BJ (cell line): ENCODE measurements around the gene GRIK3. TPM values are rescaled to one million over a fixed set of nuclear protein-coding genes. Genes with fewer than 3 reads are reported as not detected.
"Not testable (repeated sequence)": the region's sequence is repeated elsewhere in the genome, so short reads cannot be mapped to it uniquely, and the experiment has no call there.

ENCODE experiments used
- CTCF ChIA-PET: fragments of 350-600 bp; formaldehyde crosslinking; extraction: SDS; loops from one replicate; lab custom pipeline; 2021; ENCODE audit warnings: antibody characterized with exemption, inconsistent platforms; lab: Yijun Ruan, JAX
- POLR2A ChIA-PET: fragments of 300-600 bp; sonication (Branson Sonifier 250); formaldehyde crosslinking; extraction: SDS; loops from one replicate; lab custom pipeline; 2021; ENCODE audit warnings: antibody characterized with exemption; lab: Charles Lee
- DNase-seq: peaks from one replicate; pipeline ENCODE4 v3.0.0-alpha.2; 2011; ENCODE audit warnings: low read depth
- H3K27me3 ChIP-seq: 2 replicates; pipeline ENCODE4 v1.6.0; 2011; ENCODE audit warnings: low read length; ENCODE audit not compliant: control insufficient read depth, insufficient read depth
- H3K36me3 ChIP-seq: 2 replicates; pipeline ENCODE4 v1.5.1; 2011; ENCODE audit warnings: low read length; ENCODE audit not compliant: control insufficient read depth, insufficient read depth
- H3K4me3 ChIP-seq: 2 replicates; pipeline ENCODE4 v1.5.1; 2011; ENCODE audit warnings: low read depth, mild to moderate bottlenecking, control low read depth, low read length
- polyA plus RNA-seq: library from polyadenylated mRNA; depleted of rRNA; stranded (reverse); fragments of >200 nt; gene quantifications from 2 replicates; pipeline ENCODE4 v1.2.3, GENCODE V29; 2011
- TF ChIP-seq, protein P1 (sequence below): IDR thresholded peaks from 2 replicates; pipeline ENCODE4 v1.5.1; 2011; ENCODE audit warnings: low read depth, mild to moderate bottlenecking, control low read depth, inconsistent platforms, low read length, moderate library complexity; ENCODE audit not compliant: insufficient read depth

Gene GRIK3
- polyA plus RNA-seq, 1 experiment: not detected

DNA sequence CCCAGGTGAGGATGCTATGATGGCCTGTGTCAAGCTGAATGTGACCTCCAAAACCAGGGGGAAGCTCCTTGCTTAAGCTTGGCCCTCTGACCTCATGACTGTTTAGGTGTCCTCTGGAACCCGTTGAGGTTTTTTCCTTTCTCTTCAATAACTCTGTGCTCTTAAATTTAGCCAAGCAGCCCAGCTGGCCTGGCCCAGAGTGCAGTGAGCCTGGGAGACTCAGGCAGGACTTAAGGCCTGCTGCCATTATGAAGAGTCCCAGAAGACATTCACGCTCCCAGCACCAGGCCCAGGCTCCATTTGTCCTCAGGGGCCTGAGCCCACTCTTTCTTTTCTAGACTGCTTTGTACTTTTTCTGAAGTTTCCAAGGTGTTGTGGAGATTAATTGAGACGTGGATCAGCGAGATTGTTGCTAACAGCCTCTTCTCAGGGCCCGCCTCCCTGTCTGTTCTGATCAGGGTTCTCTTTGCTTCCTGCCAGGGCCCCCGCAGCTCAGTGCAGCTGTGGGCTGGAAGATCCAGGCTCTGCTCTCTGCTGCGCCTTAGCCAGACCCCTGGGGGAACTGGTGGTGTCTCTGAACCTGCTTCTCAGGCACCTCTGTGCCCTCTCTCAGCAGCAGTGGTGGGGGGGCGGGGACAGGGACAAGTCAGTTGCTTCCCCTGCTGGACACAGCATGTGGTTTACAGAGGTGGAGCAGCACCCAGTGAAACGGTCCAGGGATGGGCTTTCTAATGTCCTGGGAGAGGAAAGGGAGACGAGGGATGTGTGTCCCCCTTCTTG, 124.2 kb downstream of the GRIK3 start:
- CTCF ChIA-PET: no interaction called here
- TF ChIP-seq, protein P1, sequence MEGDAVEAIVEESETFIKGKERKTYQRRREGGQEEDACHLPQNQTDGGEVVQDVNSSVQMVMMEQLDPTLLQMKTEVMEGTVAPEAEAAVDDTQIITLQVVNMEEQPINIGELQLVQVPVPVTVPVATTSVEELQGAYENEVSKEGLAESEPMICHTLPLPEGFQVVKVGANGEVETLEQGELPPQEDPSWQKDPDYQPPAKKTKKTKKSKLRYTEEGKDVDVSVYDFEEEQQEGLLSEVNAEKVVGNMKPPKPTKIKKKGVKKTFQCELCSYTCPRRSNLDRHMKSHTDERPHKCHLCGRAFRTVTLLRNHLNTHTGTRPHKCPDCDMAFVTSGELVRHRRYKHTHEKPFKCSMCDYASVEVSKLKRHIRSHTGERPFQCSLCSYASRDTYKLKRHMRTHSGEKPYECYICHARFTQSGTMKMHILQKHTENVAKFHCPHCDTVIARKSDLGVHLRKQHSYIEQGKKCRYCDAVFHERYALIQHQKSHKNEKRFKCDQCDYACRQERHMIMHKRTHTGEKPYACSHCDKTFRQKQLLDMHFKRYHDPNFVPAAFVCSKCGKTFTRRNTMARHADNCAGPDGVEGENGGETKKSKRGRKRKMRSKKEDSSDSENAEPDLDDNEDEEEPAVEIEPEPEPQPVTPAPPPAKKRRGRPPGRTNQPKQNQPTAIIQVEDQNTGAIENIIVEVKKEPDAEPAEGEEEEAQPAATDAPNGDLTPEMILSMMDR: no peak
- Histone ChIP-seq H3K27me3 (no peaks in the 10 kb centered on the region), H3K4me3 (no peak overlapping the region), H3K36me3 (no peaks in the 10 kb centered on the region)
- POLR2A ChIA-PET: no interaction called here
- DNase-seq: no peak

GRCh38 chr1:36909359-36909758, 125.0 kb downstream of the GRIK3 start:
- H3K36me3 ChIP-seq, DNase-seq, H3K27me3 ChIP-seq, H3K4me3 ChIP-seq, POLR2A ChIA-PET, CTCF ChIA-PET: not testable (repeated sequence)

DNA sequence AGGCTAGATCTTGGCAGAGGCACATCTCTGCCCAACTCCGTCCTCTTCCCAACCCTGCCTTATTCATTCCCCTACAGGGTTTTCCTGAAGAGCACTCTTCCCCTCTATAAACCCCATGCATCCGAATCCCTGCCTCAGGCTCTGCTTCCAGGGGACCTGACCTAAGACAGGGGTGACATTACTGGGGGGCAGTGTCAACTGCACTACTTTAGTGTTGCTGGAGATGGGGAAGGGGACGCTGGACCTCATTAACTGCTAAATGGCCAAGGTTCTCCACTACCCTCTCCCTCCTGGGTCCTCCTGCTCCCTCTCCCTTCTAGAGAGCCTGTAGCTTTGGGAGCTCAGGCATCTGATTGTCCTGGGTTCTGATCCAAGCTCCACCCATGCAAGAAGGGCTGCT, 126.2 kb downstream of the GRIK3 start:
- Histone ChIP-seq H3K4me3 (no peak overlapping the region), H3K36me3 (no peaks in the 10 kb centered on the region), H3K27me3 (no peaks in the 10 kb centered on the region)
- TF ChIP-seq, protein P1: no peak
- DNase-seq: no peak
- POLR2A ChIA-PET: no interaction called here
- CTCF ChIA-PET: no interaction called here

GRCh38 chr1:36906555-36906954, 127.8 kb downstream of the GRIK3 start:
- TF ChIP-seq, protein P1: no peak
- POLR2A ChIA-PET: no interaction called here
- Histone ChIP-seq H3K4me3 (no peak overlapping the region), H3K27me3 (no peaks in the 10 kb centered on the region), H3K36me3 (no peaks in the 10 kb centered on the region)
- DNase-seq: no peak
- CTCF ChIA-PET: no interaction called here

- TF ChIP-seq, protein P1: no peak
- no peak for DNase-seq
- H3K27me3 ChIP-seq: no peaks in the 10 kb centered on the region
- ChIA-PET CTCF (no interaction called here), POLR2A (no interaction called here)
- no peak overlapping the region for H3K4me3 ChIP-seq
- H3K36me3 ChIP-seq: no peaks in the 10 kb centered on the region
Measured at GRCh38 chr1:36905941-36906340, 128.4 kb downstream of the GRIK3 start.

DNA sequence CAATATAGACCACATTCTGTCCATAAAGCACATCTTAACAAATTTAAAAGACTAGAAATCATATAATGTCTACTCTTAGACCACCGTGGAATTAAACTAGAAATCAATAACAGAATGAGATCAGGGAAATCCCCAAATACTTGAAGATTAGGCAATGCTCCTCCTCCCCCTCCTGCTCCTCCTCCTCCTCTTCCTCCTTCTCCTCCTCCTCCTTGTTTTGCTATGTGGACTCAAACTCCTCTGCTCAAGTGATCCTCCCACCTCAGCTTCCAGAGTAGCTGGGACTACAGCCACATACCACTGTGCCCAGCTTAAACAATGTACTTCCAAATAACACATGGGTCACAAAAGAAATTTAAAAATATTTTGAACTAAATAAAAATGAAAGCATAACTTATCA, 134.2 kb downstream of the GRIK3 start:
- H3K4me3 ChIP-seq: no peak overlapping the region
- ChIA-PET CTCF (no interaction called here), POLR2A (no interaction called here)
- no peak for DNase-seq
- no peaks in the 10 kb centered on the region for H3K36me3 ChIP-seq
- no peaks in the 10 kb centered on the region for H3K27me3 ChIP-seq
- TF ChIP-seq, protein P1: no peak

DNA sequence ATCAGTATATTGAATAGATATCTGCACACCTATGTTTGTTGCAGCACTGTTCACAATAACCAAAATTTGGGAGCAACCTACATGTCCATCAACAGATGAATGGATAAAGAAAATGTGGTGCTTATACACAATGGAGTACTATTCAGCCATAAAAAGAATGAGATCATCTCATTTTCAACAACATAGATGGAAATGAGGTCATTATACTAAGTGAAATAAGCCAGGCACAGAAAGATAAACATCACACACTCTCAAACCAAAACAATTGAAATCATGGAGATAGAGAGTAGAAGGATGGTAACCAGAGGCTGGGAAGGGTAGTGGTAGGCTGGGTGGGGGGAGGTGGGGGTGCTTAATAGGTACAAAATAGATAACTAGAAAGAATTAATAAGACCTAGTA, 136.5 kb downstream of the GRIK3 start:
- H3K4me3 ChIP-seq, POLR2A ChIA-PET, CTCF ChIA-PET, H3K36me3 ChIP-seq, DNase-seq, H3K27me3 ChIP-seq: not testable (repeated sequence)
